K562 (cell line): ENCODE data around the gene GNS. TPM values are rescaled to one million over a fixed set of nuclear protein-coding genes. Genes with fewer than 3 reads are reported as not detected.

ENCODE experiments used
- ATAC-seq: fragments of 200-7000 bp; cut with Tn5 transposase; 3 replicates; pipeline ENCODE4 v1.9.1; 2020; ENCODE audit warnings: moderate library complexity
- BruUV-seq: library from RNA; stranded (reverse); fragments of 400-500 nt; replicated peaks from 2 replicates; lab custom pipeline; 2021; lab: Mats Ljungman, UMichigan
- CTCF ChIA-PET: fragments of 300-600 bp; formaldehyde crosslinking; extraction: SDS; loops from one replicate; lab custom pipeline; 2021; ENCODE audit warnings: low intra/inter-chr PET ratio; lab: Yijun Ruan, JAX
- POLR2A ChIA-PET: fragments of 300-600, 350-650 bp; sonication (Branson Sonifier 250); formaldehyde crosslinking; extraction: SDS; loops from one replicate; lab custom pipeline; 2021; ENCODE audit warnings: antibody characterized with exemption, inconsistent platforms; lab: Yijun Ruan, JAX
- DNase-seq, 4 experiments: peaks; one replicate each; pipeline versions ENCODE4 v3.0.0 to v3.0.0-alpha.2; 2011 to 2018; ENCODE audit warnings: low spot score in 3 of 4, mixed read lengths in 3 of 4; ENCODE audit errors: extremely low read depth in 1 of 4
- FAIRE-seq: peaks from 2 replicates; lab custom pipeline; 2011; peaks lifted over from hg19 to GRCh38; lab: Jason Lieb, UNC
- H2AFZ ChIP-seq: 2 replicates; pipeline ENCODE4 v1.6.0; 2011; ENCODE audit warnings: low read depth, low read length, control low read depth, inconsistent platforms
- H3K27ac ChIP-seq: fragments of 200-600 bp; 3 replicates; pipeline ENCODE4 v1.8.0; 2011; ENCODE audit warnings: low read depth, mild to moderate bottlenecking, control low read depth, inconsistent platforms, low read length, moderate library complexity, mixed read lengths; ENCODE audit errors: extremely low read depth
- H3K27me3 ChIP-seq, 2 experiments: fragments of 300-600 bp in 1 of 2; 2 replicates in 1 of 2; 3 replicates in 1 of 2; pipeline versions ENCODE4 v1.6.0 to v1.8.0; 2011; ENCODE audit warnings: inconsistent platforms in 2 of 2, low read length in 2 of 2, mild to moderate bottlenecking in 1 of 2, mixed read lengths in 1 of 2, moderate library complexity in 1 of 2; ENCODE audit not compliant: control insufficient read depth in 2 of 2, insufficient read depth in 2 of 2
- H3K36me3 ChIP-seq: fragments of 300-600 bp; 3 replicates; pipeline ENCODE4 v1.8.0; 2011; ENCODE audit warnings: mild to moderate bottlenecking, low read length, inconsistent platforms; ENCODE audit not compliant: control insufficient read depth, insufficient read depth
- H3K4me1 ChIP-seq, 2 experiments: fragments of 200-600 bp in 1 of 2; replicated peaks in 1 of 2; 2 replicates in 1 of 2; 3 replicates in 1 of 2; pipeline versions ENCODE4 v1.5.1 to v1.8.0; 2011; ENCODE audit warnings: inconsistent platforms in 2 of 2, low read length in 2 of 2, mild to moderate bottlenecking in 1 of 2, mixed read lengths in 1 of 2, moderate library complexity in 1 of 2; ENCODE audit not compliant: control insufficient read depth in 2 of 2, insufficient read depth in 2 of 2
- H3K4me2 ChIP-seq: 2 replicates; pipeline ENCODE4 v1.6.1; 2011; ENCODE audit warnings: low read length, control low read depth, inconsistent platforms, mixed read lengths; ENCODE audit not compliant: insufficient read depth
- H3K4me3 ChIP-seq: fragments of 200-600 bp; sonication (generic), shearing (Covaris generic); 2 replicates; pipeline ENCODE4 v1.5.1; 2016; ENCODE audit warnings: control low read depth, inconsistent platforms
- H3K79me2 ChIP-seq: fragments of 200-600 bp; 3 replicates; pipeline ENCODE4 v1.8.0; 2011; ENCODE audit warnings: low read length, inconsistent platforms; ENCODE audit not compliant: control insufficient read depth, insufficient read depth
- H3K9ac ChIP-seq, 2 experiments: 2 replicates each; pipeline versions ENCODE4 v1.6.0 to v1.6.1; 2011; ENCODE audit warnings: low read depth in 2 of 2, low read length in 2 of 2, control low read depth in 1 of 2, inconsistent platforms in 1 of 2, mild to moderate bottlenecking in 1 of 2, mixed read lengths in 1 of 2; ENCODE audit not compliant: insufficient read depth in 1 of 2
- H3K9me1 ChIP-seq: one replicate; pipeline ENCODE4 v1.6.0; 2011; ENCODE audit warnings: inconsistent platforms, mild to moderate bottlenecking, low read length, moderate library complexity; ENCODE audit not compliant: control insufficient read depth, insufficient read depth
- H3K9me3 ChIP-seq: replicated peaks from 2 replicates; pipeline ENCODE4 v1.5.1; 2011; ENCODE audit warnings: low read depth, low read length, inconsistent platforms; ENCODE audit not compliant: control insufficient read depth, insufficient read depth
- H4K20me1 ChIP-seq: replicated peaks from 2 replicates; pipeline ENCODE4 v1.6.1; 2011; ENCODE audit warnings: low read length, inconsistent platforms, mixed read lengths; ENCODE audit not compliant: control insufficient read depth, insufficient read depth
- DIDO1 ChIP-seq: fragments of 450-650 bp; IDR thresholded peaks from 2 replicates; pipeline ENCODE4 v1.6.1; 2016; ENCODE audit warnings: low read depth, missing biosample characterization, missing genetic modification characterization
- E2F3 ChIP-seq: fragments of 250-450 bp; sonication (Bioruptor Pico); IDR thresholded peaks from 2 replicates; pipeline ENCODE4 v1.4.0; 2020; ENCODE audit warnings: mild to moderate bottlenecking
- EGR1 ChIP-seq: fragments of 450-650 bp; conservative IDR thresholded peaks from 2 replicates; pipeline ENCODE4 v1.6.1; 2017; ENCODE audit warnings: mild to moderate bottlenecking
- ESRRA ChIP-seq: fragments of 450-650 bp; IDR thresholded peaks from 2 replicates; pipeline ENCODE4 v1.6.1; 2014; ENCODE audit warnings: low read depth, mild to moderate bottlenecking, moderate library complexity, borderline replicate concordance
- FOXO4 ChIP-seq: fragments of 450-650 bp; formaldehyde crosslinking; IDR thresholded peaks from 2 replicates; pipeline ENCODE4 v1.4.0; 2020; ENCODE audit warnings: mild to moderate bottlenecking, moderate library complexity
- GATA2 ChIP-seq: sonication (generic); formaldehyde crosslinking; IDR thresholded peaks from 2 replicates; pipeline ENCODE4 v1.4.0; 2020; ENCODE audit warnings: mild to moderate bottlenecking, missing genetic modification reagents
- HDAC6 ChIP-seq: IDR thresholded peaks from 2 replicates; pipeline ENCODE4 v1.6.1; 2012; ENCODE audit warnings: low read depth, mild to moderate bottlenecking, control low read depth, inconsistent platforms, low read length, moderate library complexity
- HDGF ChIP-seq: fragments of 450-650 bp; IDR thresholded peaks from 2 replicates; pipeline ENCODE4 v1.6.1; 2016
- MECOM ChIP-seq: fragments of 250-450 bp; sonication (Bioruptor Pico); IDR thresholded peaks from 2 replicates; pipeline ENCODE4 v1.8.0; 2022; ENCODE audit warnings: inconsistent platforms
- MLLT1 ChIP-seq, 2 experiments: fragments of 450-650 bp; IDR thresholded peaks; 2 replicates each; pipeline ENCODE4 v1.6.1; 2016
- MYC ChIP-seq, 2 experiments: fragments of 250-450 bp in 1 of 2; sonication (Bioruptor Pico) in 1 of 2; IDR thresholded peaks; 2 replicates each; pipeline versions ENCODE4 v1.5.1 to v1.6.1; 2012 to 2021; ENCODE audit warnings: low read depth in 2 of 2, borderline replicate concordance in 1 of 2, improper control_type of control experiment in 1 of 2, low read length in 1 of 2, mild to moderate bottlenecking in 1 of 2, moderate library complexity in 1 of 2
- RBBP5 ChIP-seq: fragments of 200-600 bp; sonication (generic); IDR thresholded peaks from 2 replicates; pipeline ENCODE4 v1.6.1; 2012; ENCODE audit warnings: borderline replicate concordance, mild to moderate bottlenecking, low read length, control low read depth, inconsistent platforms; ENCODE audit not compliant: insufficient read depth, poor library complexity, severe bottlenecking
- RNF2 ChIP-seq: sonication (generic); IDR thresholded peaks from 2 replicates; pipeline ENCODE4 v1.6.1; 2016
- THRA ChIP-seq: fragments of 450-650 bp; IDR thresholded peaks from 2 replicates; pipeline ENCODE4 v1.6.1; 2017; ENCODE audit warnings: mild to moderate bottlenecking, moderate library complexity
- ZBTB2 ChIP-seq: fragments of 450-650 bp; IDR thresholded peaks from 2 replicates; pipeline ENCODE4 v1.6.1; 2016; ENCODE audit warnings: antibody characterized with exemption
- ZNF436 ChIP-seq: fragments of 250-450, 450-650 bp; sonication (Bioruptor Pico); formaldehyde crosslinking; IDR thresholded peaks from 2 replicates; pipeline ENCODE4 v1.7.0; 2020; ENCODE audit warnings: mild to moderate bottlenecking
- WGBS: fragments of 100-300 bp; shearing (Covaris generic); methylation state at CpG from one replicate; pipeline ENCODE4 v1.1.6; 2016; ENCODE audit warnings: low coverage, mixed read lengths; ENCODE audit not compliant: insufficient coverage; ENCODE audit errors: missing lambda C conversion rate; 5-methylcytosine and 5-hydroxymethylcytosine counted together
- in situ Hi-C: fragments of 300-500 bp; cut with MboI; formaldehyde crosslinking; loops from 4 replicates; pipeline ENCODE4 v1.15.0; 2018; ENCODE audit warnings: inconsistent platforms, mixed read lengths
- intact Hi-C: fragments of 100-400 bp; cut with micrococcal nuclease; formaldehyde crosslinking; loops from 2 replicates; pipeline ENCODE4 v1.14.2; 2022
- polyA plus RNA-seq, 8 experiments: library from polyadenylated mRNA; depleted of rRNA in 4 of 8; stranded (reverse) in 5 of 8; unstranded in 3 of 8; fragments of >200 nt; fragmentation: Nextera tagmentation in 2 of 8; fragmentation: Illumina TruSeq in 1 of 8; extraction: Ambion mirVana in 2 of 8; extraction: Trizol in 1 of 8; gene quantifications; 2 replicates each; pipeline versions ENCODE4 v1.2.1 to v1.2.3, GENCODE V29; 2011 to 2014; ENCODE audit warnings: inconsistent platforms in 1 of 8, missing spikeins in 1 of 8
- total RNA-seq, 7 experiments: library from RNA; depleted of rRNA in 6 of 7; stranded (reverse); fragments of >200 nt in 6 of 7; fragmentation: Illumina TruSeq in 2 of 7; extraction: Trizol in 2 of 7; gene quantifications; 2 replicates each; pipeline versions ENCODE4 v1.2.1 to v1.2.3, GENCODE V29; 2011 to 2021; ENCODE audit warnings: low replicate concordance in 1 of 7

The GNS gene
- total and polyA plus RNA-seq, 9 of the 15 experiments (the other 6 are each of a cell fraction or from before 2014, with no cell fraction given): 4.6 to 30.3 (median 18.9) TPM

- H3K27me3 ChIP-seq: no peaks in the 10 kb centered on the region
- TF ChIP-seq E2F3 (CRISPR knock-in tag) (no peak), ZBTB2 (peak; percentile 18; the same call in 1 of the 2 replicates), HDGF (peak; percentile 73; the same call in 1 of the 2 replicates), RBBP5 (peak; percentile 50), MLLT1 (IDR thresholded peaks at IDR 0.05) (no peak), THRA (no peak), MECOM (CRISPR knock-in tag) (peak; percentile 56; the same call in 1 of the 2 replicates), ZNF436 (CRISPR knock-in tag) (no peak), HDAC6 (no peak), FOXO4 (no peak), MYC (IDR thresholded peaks at IDR 0.05; ENCODE audit: low read depth, low read length) (peak; percentile 60), MYC (CRISPR knock-in tag; IDR thresholded peaks at IDR 0.05; ENCODE audit: borderline replicate concordance, low read depth) (no peak), RNF2 (peak; percentile 55; the same call in 1 of the 2 replicates), ESRRA (no peak; the same call in 1 of the 2 replicates), EGR1 (no peak), GATA2 (CRISPR knock-in tag) (peak; percentile 35; the same call in 1 of the 2 replicates), DIDO1 (tag) (peak; percentile 50; the same call in 1 of the 2 replicates)
These were observed 89.8 kb downstream of the GNS start for GRCh38 chr12:64669270-64669842.

More at GRCh38 chr12:64669270-64669842, 89.8 kb downstream of the GNS start:
- no peaks in the 10 kb centered on the region for H4K20me1 ChIP-seq
- no peaks in the 10 kb centered on the region for H3K9me3 ChIP-seq
- ChIA-PET CTCF (interaction anchor here (0.7 kb wide), 1 partner anchor 132 kb away, joined by 5 read pairs; no protein-coding TSS in a partner anchor), POLR2A (interaction anchor here (0.5 to 0.8 kb wide), 3 partner anchors 9 to 11 kb away, joined by 3 to 5 read pairs (median 3); no protein-coding TSS in a partner anchor)
- H3K9me1 ChIP-seq: no peaks in the 10 kb centered on the region
- peak; percentile 66 for ATAC-seq
- peak in 2 of 4 experiments; percentile 37 to 66 for DNase-seq
- intact Hi-C loops: loop anchor here (5.0 kb wide), 1 partner anchor 42 kb away; no protein-coding TSS in a partner anchor
- peak overlapping the region; percentile 47 for H3K4me2 ChIP-seq
- peak; percentile 79 for FAIRE-seq
- BruUV-seq: no TSS peak
- peak overlapping the region; percentile 48 for H2AFZ ChIP-seq
- H3K27ac ChIP-seq: peak overlapping the region; percentile 73
- peaks cover 48 to 80% of the 10 kb centered on the region in 2 experiments for H3K4me1 ChIP-seq
- 8% methylated on average over 10 of the region's 10 CpGs for WGBS
- H3K9ac ChIP-seq: peak overlapping the region; percentile 38 to 86
- peaks cover 6% of the 10 kb centered on the region; the same call in 1 of the 3 replicates for H3K36me3 ChIP-seq
- in situ Hi-C loops: no loop called here
- H3K79me2 ChIP-seq: peaks cover 88% of the 10 kb centered on the region
- H3K4me3 ChIP-seq: no peak overlapping the region
